GM21825 (cell line): ENCODE results near the gene CEP70.
"Not testable (repeated sequence)": the region's sequence is repeated elsewhere in the genome, so short reads cannot be mapped to it uniquely, and the experiment has no call there.

ENCODE experiments used
- ATAC-seq: cut with Tn5 transposase; IDR thresholded peaks from one replicate; pipeline ENCODE4 v1.9.1; 2021; ENCODE audit warnings: mild to moderate bottlenecking, moderate library complexity; ENCODE audit not compliant: unreplicated experiment

CEP70 gene

GRCh38 chr3:138593488-138594149, 441 bp downstream of the CEP70 start:
- ATAC-seq = no peak

- no peak for ATAC-seq
These were observed 2.7 kb downstream of the CEP70 start for GRCh38 chr3:138591392-138591791.

- no peak for ATAC-seq
These were observed 5.6 kb downstream of the CEP70 start for GRCh38 chr3:138588445-138588844.

GRCh38 chr3:138587374-138587773, 6.7 kb downstream of the CEP70 start:
- ATAC-seq = no peak

- no peak for ATAC-seq
These were observed 15.0 kb downstream of the CEP70 start for GRCh38 chr3:138578961-138579574.

DNA sequence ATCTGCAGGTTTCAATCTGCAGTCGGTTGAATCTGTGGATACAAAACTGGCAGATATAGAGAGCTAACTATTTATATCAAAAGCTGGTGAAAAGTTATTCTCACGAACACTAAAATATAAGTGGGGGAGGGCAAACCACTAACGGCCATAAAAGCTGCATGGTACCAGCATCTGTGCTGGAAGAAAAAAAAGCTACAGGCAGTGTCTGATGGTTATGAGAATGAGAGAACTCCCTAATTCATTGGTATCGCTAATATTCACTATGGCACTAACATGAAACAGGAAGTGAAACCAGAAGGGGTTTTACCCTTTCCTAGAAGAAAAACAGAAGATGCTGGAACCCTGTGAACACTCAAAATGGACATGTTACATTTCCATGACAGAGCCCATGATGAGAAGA, 15.9 kb downstream of the CEP70 start:
- ATAC-seq = peak; percentile 88

DNA sequence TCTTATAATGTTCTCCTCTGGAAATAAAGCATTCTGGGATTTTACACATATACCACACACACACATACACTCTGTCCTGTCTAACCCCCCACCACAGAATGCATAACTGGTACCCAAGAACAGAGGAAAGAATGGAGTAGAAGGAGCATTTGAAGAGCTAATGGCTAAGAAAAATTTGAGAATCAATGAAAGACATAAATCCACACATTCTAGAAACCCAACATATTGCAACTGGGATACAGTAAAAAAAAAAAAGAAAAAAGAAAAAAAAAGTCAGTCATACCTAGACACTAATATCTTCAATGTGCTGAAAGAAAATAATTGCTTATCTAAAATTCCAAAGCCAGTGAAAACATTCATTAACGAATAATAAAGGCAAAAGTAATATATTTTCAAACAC, 20.9 kb downstream of the CEP70 start:
- no peak for ATAC-seq

- not testable (repeated sequence) for ATAC-seq
These were observed 24.4 kb downstream of the CEP70 start for GRCh38 chr3:138569624-138570023.

- no peak for ATAC-seq
These were observed 25.0 kb downstream of the CEP70 start for GRCh38 chr3:138569090-138569489.

- ATAC-seq = no peak
These were observed 26.7 kb downstream of the CEP70 start for GRCh38 chr3:138567403-138567802.

GRCh38 chr3:138566293-138566692, 27.8 kb downstream of the CEP70 start:
- ATAC-seq = not testable (repeated sequence)

- not testable (repeated sequence) for ATAC-seq
These were observed 31.2 kb downstream of the CEP70 start for GRCh38 chr3:138562902-138563301.

DNA sequence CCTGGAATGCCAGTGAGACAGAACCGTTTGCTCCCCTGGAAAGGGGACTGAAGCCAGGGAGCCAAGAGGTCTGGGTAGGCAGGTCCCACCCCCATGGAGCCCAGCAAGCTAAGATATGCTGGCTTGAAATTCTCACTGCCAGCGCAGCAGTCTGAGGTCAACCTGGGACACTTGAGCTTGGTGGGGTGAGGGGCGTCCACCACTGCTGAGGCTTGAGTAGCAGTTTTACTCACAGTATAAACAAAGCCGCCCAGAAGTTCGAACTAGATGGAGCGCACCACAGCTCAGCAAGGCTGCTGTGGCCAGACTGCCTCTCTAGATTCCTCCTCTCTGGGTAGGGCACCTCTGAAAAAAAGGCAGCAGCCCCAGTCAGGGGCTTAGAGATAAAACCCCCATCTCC, 33.6 kb downstream of the CEP70 start:
- ATAC-seq = no peak

DNA sequence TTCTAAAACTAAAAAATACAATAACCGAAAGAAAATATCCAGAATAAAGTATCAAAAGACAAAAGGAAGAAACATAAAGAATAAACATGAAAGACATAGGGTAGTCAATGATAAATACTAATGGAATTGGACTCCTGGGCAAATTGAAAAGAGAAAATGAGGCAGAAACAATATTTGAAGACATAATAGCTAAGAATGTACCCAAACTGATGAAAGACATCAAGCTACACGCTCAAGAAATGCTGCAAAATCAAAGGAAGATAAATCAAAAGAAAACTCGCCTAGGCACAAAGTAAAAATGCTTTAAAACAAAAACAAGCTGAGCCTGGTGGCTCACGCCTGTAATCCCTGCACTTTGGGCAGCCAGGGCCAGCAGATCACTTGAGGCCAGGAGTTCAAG, 34.9 kb downstream of the CEP70 start:
- ATAC-seq = no peak

DNA sequence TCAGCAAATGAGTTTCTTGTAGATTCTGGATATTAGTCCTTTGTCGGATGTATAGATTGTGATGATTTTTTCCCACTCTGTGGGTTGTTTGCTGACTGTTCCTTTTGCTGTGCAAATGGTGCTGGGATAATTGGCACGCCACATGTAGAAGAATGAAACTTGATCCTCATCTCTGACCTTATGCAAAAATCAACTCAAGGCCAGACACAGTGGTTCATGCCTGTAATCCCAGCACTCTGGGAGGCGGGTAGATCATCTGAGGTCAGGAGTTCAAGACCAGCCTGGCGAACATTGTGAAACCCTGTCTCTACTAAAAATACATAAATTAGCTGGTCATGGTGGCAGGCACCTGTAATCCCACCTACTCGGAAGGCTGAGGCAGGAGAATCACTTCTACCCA, 39.3 kb downstream of the CEP70 start:
- not testable (repeated sequence) for ATAC-seq

- ATAC-seq = not testable (repeated sequence)
These were observed 43.1 kb downstream of the CEP70 start for GRCh38 chr3:138550958-138551357.

DNA sequence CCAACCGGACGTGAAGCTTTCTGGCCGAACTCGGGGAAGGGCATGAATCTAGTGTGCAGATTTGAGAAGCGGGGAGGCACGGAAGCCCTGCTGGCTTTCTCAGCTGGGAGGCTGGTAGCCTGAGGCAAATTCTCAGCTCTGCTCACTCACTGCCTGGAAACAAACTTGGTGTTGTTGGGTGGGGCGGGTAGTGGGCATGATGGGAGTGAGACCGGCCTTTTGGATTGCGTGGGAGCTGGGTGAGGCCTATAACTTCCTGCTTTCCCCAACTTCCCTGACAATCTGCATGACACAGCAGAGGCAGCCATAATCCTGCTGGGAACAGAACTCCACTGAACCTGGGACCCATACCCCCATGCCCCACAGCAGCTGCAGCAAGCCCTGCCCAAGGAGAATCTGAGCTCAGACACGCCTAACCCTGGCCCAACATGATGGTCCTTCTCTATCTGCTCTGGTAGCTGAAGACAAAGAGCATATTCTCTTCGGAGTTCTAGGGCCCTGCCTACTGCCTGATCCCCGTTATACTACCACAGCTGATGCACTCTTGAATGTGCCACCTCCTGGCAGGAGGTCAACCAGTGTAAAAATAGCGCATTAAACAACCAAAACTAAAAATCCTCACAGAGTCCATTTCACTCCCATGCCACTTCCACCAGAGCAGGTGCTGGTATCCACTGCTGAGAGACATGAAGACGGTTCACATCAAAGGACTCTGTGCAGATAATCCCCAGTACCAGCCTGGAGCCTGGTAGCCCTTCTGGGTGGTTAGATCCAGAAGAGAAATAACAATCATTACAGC, 44.7 kb downstream of the CEP70 start:
- no peak for ATAC-seq

DNA sequence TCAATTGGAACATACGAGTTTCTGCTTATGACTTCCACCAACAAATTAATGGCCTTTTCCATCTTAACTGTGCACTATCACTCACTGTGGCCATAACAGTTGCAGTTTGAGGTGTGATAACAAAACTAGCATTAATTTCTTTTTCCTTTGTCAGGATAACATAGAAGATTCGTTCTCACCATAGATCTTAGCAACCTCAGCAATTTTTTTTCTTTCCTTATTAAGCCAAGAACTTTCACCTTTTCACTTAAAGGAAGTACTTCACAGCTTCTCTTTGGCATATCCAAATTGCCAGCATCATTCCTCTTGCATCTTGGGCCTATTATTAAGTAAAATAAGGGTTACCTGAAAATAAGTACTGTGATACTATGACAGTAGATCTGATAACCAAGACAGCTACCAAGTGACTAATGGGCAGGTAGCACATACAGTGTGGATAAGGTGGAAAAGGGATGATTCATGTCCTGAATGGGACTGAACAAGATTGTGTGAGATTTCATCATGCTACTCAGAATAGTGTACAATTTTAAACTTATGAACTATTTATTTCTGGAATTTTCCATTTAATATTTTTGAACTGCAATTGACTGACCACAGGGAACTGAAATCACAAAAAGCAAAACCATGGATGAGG, 46.6 kb downstream of the CEP70 start:
- ATAC-seq = no peak

DNA sequence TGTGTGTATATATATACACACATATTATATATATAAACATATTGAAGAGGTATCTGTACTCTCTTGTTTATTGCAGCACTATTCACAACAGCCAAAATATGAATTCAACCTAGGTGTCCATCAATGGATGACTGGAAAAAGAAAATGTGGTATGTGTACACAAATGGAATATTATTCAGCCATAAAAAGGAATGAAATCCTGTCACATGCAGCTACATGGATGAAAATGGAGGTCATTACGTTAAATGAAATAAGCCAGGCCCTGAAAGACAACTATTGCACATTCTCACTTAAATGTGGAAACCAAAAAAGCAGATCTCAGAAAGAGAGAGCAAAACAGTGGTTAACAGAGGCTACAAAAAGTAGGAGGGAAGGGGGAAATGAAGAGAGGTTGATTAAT, 49.5 kb downstream of the CEP70 start:
- no peak for ATAC-seq

DNA sequence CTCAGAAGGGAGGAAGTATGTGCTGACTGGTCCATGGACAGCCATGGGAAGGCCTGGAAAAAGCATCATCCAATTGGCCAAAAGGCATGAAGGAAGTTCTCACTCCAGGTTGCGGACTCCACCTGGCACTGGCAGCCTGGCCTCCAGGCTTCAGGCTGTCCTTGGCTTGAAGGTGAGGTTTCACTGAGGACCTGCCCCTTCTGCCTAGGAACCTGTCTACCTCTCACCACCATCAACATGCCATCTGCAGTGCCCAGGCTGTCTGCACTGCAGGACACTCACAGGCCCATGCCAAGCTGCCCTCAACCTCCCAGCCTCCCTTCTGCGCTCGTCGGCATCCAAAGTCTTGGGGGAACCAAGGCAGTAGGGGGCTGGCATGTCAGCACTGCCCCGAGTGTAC, 51.1 kb downstream of the CEP70 start:
- ATAC-seq = no peak

- ATAC-seq = no peak
These were observed 54.7 kb downstream of the CEP70 start for GRCh38 chr3:138539352-138539751.

DNA sequence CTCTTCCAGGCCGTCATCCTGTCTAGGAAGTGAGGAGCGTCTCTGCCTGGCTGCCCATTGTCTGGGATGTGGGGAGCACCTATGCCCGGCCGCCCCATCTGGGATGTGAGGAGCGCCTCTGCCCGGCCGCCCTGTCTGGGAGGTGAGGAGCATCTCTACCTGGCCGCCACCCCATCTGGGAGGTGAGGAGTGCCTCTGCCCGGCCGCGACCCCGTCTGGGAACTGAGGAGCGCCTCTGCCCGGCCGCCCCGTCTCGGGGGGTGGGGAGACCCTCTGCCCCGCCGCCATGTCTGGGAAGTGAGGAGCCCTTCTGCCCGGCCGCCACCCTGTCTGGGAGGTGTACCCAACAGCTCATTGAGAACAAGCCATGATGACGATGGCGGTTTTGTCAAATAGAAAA, 72.6 kb downstream of the CEP70 start:
- ATAC-seq = not testable (repeated sequence)
